Astrocyte (in vitro differentiated cells and primary cell): Measurements from ENCODE around the gene REEP1.

Experiments
- EZH2 ChIP-seq: IDR thresholded peaks from 2 replicates; pipeline ENCODE4 v1.6.1; 2012; ENCODE audit warnings: mild to moderate bottlenecking, low read length, inconsistent platforms; ENCODE audit not compliant: insufficient read depth
- TF ChIP-seq, protein P1 (sequence below): IDR thresholded peaks from 2 replicates; pipeline ENCODE4 v1.5.1; 2011; ENCODE audit warnings: low read depth, mild to moderate bottlenecking, inconsistent platforms, low read length, moderate library complexity; ENCODE audit not compliant: insufficient read depth

DNA sequence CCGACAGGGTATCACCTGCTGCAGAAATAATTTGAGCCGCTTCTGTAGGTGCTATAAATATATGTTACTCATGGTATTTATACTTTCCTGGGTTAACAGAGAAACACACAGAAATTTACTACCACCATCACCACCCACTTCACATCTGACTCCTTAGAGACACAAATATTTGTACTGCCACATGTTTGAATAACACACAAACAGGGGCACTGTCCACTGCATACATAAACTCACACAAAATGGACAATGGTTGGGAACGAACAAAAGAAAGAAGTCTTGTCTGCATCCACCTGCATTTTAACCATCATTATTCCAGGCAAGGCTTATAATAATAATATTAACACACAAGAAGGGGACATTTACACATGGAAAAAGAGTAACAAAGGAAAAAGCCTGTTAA, 166.1 kb downstream of the REEP1 start:
- no peak for TF ChIP-seq EZH2
- TF ChIP-seq, protein P1, sequence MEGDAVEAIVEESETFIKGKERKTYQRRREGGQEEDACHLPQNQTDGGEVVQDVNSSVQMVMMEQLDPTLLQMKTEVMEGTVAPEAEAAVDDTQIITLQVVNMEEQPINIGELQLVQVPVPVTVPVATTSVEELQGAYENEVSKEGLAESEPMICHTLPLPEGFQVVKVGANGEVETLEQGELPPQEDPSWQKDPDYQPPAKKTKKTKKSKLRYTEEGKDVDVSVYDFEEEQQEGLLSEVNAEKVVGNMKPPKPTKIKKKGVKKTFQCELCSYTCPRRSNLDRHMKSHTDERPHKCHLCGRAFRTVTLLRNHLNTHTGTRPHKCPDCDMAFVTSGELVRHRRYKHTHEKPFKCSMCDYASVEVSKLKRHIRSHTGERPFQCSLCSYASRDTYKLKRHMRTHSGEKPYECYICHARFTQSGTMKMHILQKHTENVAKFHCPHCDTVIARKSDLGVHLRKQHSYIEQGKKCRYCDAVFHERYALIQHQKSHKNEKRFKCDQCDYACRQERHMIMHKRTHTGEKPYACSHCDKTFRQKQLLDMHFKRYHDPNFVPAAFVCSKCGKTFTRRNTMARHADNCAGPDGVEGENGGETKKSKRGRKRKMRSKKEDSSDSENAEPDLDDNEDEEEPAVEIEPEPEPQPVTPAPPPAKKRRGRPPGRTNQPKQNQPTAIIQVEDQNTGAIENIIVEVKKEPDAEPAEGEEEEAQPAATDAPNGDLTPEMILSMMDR = no peak
